Gastroesophageal sphincter (tissue), 4 donors: ENCODE data around the gene GRPEL1. TPM values are rescaled to one million over a fixed set of nuclear protein-coding genes. Genes with fewer than 3 reads are reported as not detected.

Source experiments
- ATAC-seq: fragments of 150-250 bp; one replicate; pipeline ENCODE4 v1.9.1; 2016; ENCODE audit warnings: mild to moderate bottlenecking, moderate library complexity
- H3K27ac ChIP-seq, 4 donors: fragments of 200-600 bp; sonication (generic) in 3 of 4; 1 replicate in 3 of 4; 2 replicates in 1 of 4; pipeline ENCODE4 v1.5.1; 2016 to 2019
- H3K27me3 ChIP-seq: fragments of 200-600 bp; sonication (generic); one replicate; pipeline ENCODE4 v1.5.1; 2019
- H3K36me3 ChIP-seq, 2 donors: fragments of 200-600 bp; sonication (generic); one replicate each; pipeline ENCODE4 v1.5.1; 2019; ENCODE audit warnings: control low read depth in 1 of 2
- H3K4me1 ChIP-seq, 3 donors: fragments of 200-600 bp; sonication (generic); 1 replicate in 2 of 3; 2 replicates in 1 of 3; pipeline ENCODE4 v1.5.1; 2016 to 2019; ENCODE audit warnings: control low read depth in 2 of 3
- H3K4me3 ChIP-seq, 2 donors: fragments of 200-600 bp; sonication (generic); one replicate each; pipeline ENCODE4 v1.5.1; 2019; ENCODE audit warnings: mild to moderate bottlenecking in 1 of 2, moderate library complexity in 1 of 2
- H3K9me3 ChIP-seq, 3 donors: fragments of 200-600 bp; sonication (generic); one replicate each; pipeline ENCODE4 v1.5.1; 2017 to 2019; ENCODE audit warnings: control low read depth in 2 of 3
- EP300 ChIP-seq: sonication (generic); formaldehyde crosslinking; IDR thresholded peaks from one replicate; pipeline ENCODE4 v1.6.1; 2017; ENCODE audit warnings: antibody characterized with exemption, mild to moderate bottlenecking
- POLR2A ChIP-seq, 2 donors: fragments of 450-650 bp; IDR thresholded peaks; one replicate each; pipeline ENCODE4 v1.6.1; 2017; ENCODE audit warnings: antibody characterized with exemption in 2 of 2, mild to moderate bottlenecking in 2 of 2, moderate library complexity in 1 of 2
- POLR2AphosphoS5 ChIP-seq: sonication (generic); formaldehyde crosslinking; IDR thresholded peaks from one replicate; pipeline ENCODE4 v1.6.1; 2017; ENCODE audit warnings: antibody characterized with exemption
- WGBS, 2 donors: methylation state at CpG; one replicate each; pipeline ENCODE4 v1.1.5; 2018; ENCODE audit warnings: low coverage in 1 of 2; 5-methylcytosine and 5-hydroxymethylcytosine counted together
- total RNA-seq, 4 donors: library from RNA; depleted of rRNA; stranded (reverse); fragments of >200 nt; gene quantifications; one replicate each; pipeline ENCODE4 v1.1.0, GENCODE V29; 2016
- TF ChIP-seq, protein P1 (sequence below), 4 experiments: fragments of 200-600 bp in 2 of 4; fragments of 450-650 bp in 2 of 4; sonication (generic) in 1 of 4; IDR thresholded peaks; one replicate each; pipeline ENCODE4 v1.5.1; 2017 to 2019; ENCODE audit warnings: antibody characterized with exemption in 4 of 4, mild to moderate bottlenecking in 2 of 4, moderate library complexity in 2 of 4

The GRPEL1 gene
- total RNA-seq, 4 donors from 2014 or later: 14.0 to 32.8 (median 23.9) TPM

DNA sequence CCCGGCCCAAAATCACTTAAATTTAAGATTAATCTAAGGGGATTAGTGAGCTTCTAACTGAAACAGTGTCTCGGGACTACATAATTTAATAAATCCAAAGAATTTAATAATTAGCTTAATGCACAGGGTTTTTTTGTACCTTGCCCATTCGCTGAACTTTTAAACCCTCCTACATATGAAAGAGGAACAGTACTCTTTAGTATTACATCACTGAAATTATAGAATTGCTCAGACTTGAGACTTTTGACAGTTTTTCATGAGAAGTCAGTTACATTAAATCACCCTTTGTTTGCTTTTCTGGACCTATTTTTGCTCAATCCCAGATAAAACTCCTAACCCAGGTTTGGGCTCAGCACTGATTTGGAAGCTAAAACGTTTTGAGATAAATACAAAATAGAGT is 27.1 kb downstream of the GRPEL1 start:
- no peak for ATAC-seq
- H3K4me3 ChIP-seq: no peak overlapping the region
- H3K4me1 ChIP-seq: peaks cover 0 to 32% (median 20%) of the 10 kb centered on the region in 3 donors
- no peaks in the 10 kb centered on the region for H3K36me3 ChIP-seq
- H3K27me3 ChIP-seq: no peaks in the 10 kb centered on the region
- no peaks in the 10 kb centered on the region for H3K9me3 ChIP-seq
- TF ChIP-seq, protein P1, sequence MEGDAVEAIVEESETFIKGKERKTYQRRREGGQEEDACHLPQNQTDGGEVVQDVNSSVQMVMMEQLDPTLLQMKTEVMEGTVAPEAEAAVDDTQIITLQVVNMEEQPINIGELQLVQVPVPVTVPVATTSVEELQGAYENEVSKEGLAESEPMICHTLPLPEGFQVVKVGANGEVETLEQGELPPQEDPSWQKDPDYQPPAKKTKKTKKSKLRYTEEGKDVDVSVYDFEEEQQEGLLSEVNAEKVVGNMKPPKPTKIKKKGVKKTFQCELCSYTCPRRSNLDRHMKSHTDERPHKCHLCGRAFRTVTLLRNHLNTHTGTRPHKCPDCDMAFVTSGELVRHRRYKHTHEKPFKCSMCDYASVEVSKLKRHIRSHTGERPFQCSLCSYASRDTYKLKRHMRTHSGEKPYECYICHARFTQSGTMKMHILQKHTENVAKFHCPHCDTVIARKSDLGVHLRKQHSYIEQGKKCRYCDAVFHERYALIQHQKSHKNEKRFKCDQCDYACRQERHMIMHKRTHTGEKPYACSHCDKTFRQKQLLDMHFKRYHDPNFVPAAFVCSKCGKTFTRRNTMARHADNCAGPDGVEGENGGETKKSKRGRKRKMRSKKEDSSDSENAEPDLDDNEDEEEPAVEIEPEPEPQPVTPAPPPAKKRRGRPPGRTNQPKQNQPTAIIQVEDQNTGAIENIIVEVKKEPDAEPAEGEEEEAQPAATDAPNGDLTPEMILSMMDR (IDR thresholded peaks at IDR 0.05): no peak
- TF ChIP-seq POLR2A (IDR thresholded peaks at IDR 0.05) (no peak), POLR2AphosphoS5 (no peak), EP300 (no peak)
- H3K27ac ChIP-seq: no peak overlapping the region
- WGBS, 2 donors: 79 to 86% methylated on average over 3 of the region's 4 CpGs

GRCh38 chr4:7037425-7037824 is 30.4 kb downstream of the GRPEL1 start:
- no peak for ATAC-seq

GRCh38 chr4:7034262-7035081 is 33.4 kb downstream of the GRPEL1 start:
- no peaks in the 10 kb centered on the region for H3K4me1 ChIP-seq
- TF ChIP-seq, protein P1 (IDR thresholded peaks at IDR 0.05): no peak
- no peak for TF ChIP-seq POLR2AphosphoS5
- TF ChIP-seq POLR2A (IDR thresholded peaks at IDR 0.05): no peak
- no peak for TF ChIP-seq EP300
- 60 to 66% methylated on average over 4 to 13 of the region's 20 CpGs for WGBS, 2 donors
- H3K36me3 ChIP-seq: peaks cover 0 to 41% of the 10 kb centered on the region in 2 donors
- H3K27ac ChIP-seq: no peak overlapping the region
- ATAC-seq: no peak
- no peaks in the 10 kb centered on the region for H3K27me3 ChIP-seq
- H3K4me3 ChIP-seq: no peak overlapping the region
- H3K9me3 ChIP-seq: no peaks in the 10 kb centered on the region

More at GRCh38 chr4:7037425-7037824, 30.4 kb downstream of the GRPEL1 start:
- H3K27me3 ChIP-seq: no peaks in the 10 kb centered on the region
- 62 to 67% methylated on average over 5 to 6 of the region's 6 CpGs for WGBS, 2 donors
- H3K27ac ChIP-seq: no peak overlapping the region
- peaks cover 0 to 12% of the 10 kb centered on the region in 2 donors for H3K36me3 ChIP-seq
- no peak overlapping the region for H3K4me3 ChIP-seq
- H3K9me3 ChIP-seq: no peaks in the 10 kb centered on the region
- H3K4me1 ChIP-seq: peaks cover 0 to 14% (median 9%) of the 10 kb centered on the region in 3 donors
- TF ChIP-seq EP300 (no peak), POLR2AphosphoS5 (no peak), POLR2A (IDR thresholded peaks at IDR 0.05) (no peak)
- TF ChIP-seq, protein P1 (IDR thresholded peaks at IDR 0.05): no peak

DNA sequence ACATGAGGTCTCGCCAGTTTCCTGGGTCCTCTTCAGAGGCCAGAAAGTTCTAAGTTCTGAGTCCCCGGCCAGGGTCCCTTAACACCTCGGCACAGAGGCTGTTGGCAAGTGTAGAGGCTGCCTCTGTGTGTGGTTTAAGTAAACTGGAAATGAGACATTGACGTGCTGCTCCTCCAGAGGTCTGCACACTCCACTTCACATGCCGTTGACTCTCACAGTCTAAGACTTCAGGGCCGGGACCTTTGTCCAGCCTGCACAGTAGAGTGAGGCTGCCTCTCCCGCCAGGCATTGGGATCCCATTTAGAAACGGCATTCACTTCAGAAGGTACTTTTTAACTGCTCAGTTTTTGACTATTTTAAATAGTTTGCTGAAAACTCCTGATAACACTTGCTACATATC is 35.3 kb downstream of the GRPEL1 start:
- ATAC-seq: no peak
- Histone ChIP-seq H3K36me3 (peaks cover 0 to 60% of the 10 kb centered on the region in 2 donors), H3K27me3 (no peaks in the 10 kb centered on the region), H3K4me1 (no peaks in the 10 kb centered on the region), H3K4me3 (no peak overlapping the region), H3K9me3 (no peaks in the 10 kb centered on the region), H3K27ac (no peak overlapping the region)
- 82 to 96% methylated on average over 5 to 8 of the region's 8 CpGs for WGBS, 2 donors
- TF ChIP-seq, protein P1 (IDR thresholded peaks at IDR 0.05): no peak
- TF ChIP-seq EP300 (no peak), POLR2AphosphoS5 (no peak), POLR2A (IDR thresholded peaks at IDR 0.05) (no peak)
